ENCODE measurements around the gene ANAPC2. TPM values are rescaled to one million over a fixed set of nuclear protein-coding genes. Genes with fewer than 3 reads are reported as not detected.
A peak's percentile ranks its signal among the peaks of the same experiment; 100 is the strongest.
"Not testable (repeated sequence)": the region's sequence is repeated elsewhere in the genome, so short reads cannot be mapped to it uniquely, and the experiment has no call there.

ANAPC2 gene
- total RNA-seq, 1 donor from 2014 or later = 35.0 TPM

DNA sequence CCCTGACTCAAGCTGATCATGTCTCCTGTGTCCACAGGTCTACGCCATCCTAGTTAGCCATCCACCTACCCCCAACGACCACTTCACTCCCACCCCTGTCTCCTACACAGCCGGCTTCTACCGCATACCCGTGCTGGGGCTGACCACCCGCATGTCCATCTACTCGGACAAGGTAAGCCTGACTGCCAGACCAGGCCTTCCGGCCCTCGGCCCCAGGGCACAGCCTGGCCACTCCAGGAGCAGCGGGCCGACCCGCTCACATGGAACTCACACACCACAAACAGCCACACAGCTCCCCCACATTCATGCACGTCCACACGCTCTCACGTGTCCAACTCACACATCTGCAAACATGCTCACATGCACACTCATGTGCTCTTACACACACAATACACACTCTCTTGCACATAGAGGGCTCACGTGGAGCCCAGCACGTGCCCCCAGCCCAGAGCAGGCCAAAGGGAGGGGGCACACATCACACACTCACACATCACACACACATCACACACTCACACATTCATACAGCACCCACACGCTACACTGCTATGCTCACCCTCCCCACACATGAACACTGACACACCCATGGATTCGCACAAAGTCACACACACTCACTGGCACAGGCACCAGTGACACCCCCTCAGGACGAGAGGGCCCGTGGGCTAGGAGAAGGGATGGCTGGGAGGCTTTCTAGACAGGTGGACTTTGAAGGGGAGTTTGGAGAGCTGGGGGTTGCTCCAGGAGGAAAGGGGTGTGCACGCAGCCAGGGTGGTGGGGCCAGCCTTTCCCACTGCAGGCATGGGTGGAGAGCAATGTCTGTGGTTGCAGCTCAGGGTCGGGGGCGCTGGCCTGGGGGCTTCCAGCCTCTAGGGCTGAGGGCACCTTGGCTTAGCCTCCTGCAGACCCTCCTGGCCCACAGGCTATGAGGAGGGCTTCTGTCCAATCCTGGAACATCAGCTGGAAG is 46.1 kb downstream of the ANAPC2 start:
- intact Hi-C loops (cut with DNase I) = no loop called here
- ATAC-seq (no peak), DNase-seq (ENCODE audit: missing footprints) (peak; percentile 67)

DNA sequence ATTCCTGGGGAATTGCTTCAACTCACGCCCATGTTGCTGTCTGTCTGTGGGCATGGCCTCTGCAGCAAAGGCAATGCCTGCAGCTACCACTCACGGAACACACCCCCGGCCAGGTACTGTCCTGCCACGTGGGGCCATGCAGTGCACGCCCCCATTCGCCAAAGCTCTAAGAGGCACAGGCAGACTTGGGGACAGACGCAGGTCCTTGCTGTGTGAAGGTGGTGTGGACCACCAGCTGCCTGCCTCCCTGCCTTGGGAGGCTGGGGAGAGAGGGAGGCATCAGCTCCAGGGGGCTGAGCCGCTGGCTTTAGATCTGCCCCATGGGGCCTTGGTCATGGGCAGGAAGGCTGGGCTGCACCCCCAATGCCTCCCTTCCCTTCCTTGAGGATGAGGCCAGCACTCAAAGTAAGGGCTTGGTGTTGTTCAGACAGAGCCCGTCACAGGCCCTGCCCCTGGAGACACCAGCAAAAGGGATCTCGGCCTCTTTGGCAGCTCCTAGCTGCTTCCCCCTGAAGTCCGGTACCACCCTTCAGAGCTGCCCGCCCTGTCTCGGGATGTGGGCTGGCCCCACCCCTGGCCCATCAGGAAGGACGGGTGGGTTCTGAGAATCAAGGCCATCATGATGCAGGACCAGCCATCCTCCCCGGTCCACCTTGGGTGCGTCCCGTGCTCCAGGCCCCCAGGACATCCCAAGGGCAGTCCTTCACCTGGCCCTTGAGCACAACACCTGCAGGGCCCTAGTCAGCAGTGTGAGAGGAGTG is 47.1 kb downstream of the ANAPC2 start:
- ATAC-seq (no peak), DNase-seq (ENCODE audit: missing footprints) (peak; percentile 62)
- intact Hi-C loops (cut with DNase I) = no loop called here

DNA sequence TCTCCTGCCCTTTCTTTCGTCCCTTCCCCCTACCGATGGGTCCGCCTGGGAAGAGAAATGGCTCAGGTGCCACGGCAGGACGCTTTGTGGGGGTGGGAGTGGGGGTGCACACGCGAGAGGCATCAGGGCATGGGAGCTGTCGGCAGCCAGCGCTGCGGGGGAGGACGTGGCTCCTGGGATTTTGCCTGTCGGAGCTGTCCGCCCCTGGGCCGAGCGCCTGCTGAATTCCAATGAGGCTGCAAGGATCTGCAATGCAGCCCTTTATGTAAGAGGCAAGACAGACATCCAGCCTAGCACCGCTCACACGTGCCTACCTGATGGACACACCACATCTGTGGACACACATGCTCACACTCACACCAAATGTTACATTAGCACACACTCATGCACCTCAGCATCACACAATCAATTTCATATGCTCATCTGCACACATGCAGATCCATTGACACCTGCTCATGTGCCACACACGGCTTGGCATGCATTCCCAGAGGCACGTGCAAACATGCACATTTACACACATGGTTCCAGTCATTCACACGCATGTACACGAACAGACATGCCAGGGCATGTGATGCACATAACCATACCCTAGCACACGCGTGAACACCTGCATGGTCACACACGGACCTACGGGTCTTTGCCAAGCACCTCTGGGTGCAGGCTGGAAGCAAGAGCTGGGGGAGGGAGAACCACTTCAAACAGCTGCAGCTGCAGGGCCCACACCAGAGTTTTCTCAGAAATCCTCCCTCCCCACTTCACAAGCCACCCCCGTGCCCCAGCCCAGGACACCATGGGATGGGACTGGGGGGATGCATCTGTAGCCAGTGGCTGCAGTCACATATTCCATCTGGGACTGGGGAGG is 48.0 kb downstream of the ANAPC2 start:
- ATAC-seq (no peak), DNase-seq (ENCODE audit: missing footprints) (peak; percentile 31)
- intact Hi-C loops (cut with DNase I) = no loop called here

DNA sequence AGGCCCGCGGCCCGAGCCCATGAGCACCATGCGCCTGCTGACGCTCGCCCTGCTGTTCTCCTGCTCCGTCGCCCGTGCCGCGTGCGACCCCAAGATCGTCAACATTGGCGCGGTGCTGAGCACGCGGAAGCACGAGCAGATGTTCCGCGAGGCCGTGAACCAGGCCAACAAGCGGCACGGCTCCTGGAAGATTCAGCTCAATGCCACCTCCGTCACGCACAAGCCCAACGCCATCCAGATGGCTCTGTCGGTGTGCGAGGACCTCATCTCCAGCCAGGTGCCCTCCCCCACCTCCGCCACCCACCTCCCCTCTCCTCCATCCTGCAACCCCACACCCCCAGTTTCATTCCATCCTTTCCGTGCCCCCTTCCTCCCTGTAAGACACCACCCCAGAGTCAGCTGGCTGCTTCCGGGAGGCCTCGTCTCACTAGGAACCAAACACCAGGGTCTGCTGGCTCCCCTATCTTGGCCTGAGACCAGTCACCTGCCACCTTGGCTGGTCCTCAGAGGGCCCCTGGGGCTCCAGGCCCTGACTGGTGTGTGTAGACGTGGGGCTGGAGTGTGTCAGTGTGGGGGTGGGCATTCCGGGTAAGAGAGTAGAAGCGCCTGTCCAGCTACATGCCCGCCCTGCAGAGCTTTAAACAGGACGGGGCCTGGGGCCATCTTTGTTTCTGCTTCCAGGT is 48.8 kb downstream of the ANAPC2 start:
- intact Hi-C loops (cut with DNase I) = no loop called here
- peak; percentile 16 for DNase-seq (ENCODE audit: missing footprints)
- no peak for ATAC-seq

DNA sequence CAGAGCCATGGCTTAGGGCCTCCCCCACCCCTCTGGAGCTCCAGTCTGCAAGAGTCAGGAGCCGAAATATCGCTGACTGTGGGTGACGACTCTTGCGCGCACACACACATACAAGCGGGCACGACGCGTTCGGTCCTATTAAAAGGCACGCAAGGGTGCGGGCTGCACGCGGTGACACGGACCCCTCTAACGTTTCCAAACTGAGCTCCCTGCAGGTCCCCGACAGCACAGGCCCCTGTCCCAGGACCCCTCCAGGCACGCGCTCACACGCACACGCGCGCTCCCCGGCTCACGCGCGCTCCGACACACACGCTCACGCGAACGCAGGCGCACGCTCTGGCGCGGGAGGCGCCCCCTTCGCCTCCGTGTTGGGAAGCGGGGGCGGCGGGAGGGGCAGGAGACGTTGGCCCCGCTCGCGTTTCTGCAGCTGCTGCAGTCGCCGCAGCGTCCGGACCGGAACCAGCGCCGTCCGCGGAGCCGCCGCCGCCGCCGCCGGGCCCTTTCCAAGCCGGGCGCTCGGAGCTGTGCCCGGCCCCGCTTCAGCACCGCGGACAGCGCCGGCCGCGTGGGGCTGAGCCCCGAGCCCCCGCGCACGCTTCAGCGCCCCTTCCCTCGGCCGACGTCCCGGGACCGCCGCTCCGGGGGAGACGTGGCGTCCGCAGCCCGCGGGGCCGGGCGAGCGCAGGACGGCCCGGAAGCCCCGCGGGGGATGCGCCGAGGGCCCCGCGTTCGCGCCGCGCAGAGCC is 49.5 kb downstream of the ANAPC2 start, which contains the start of gene GRIN1:
GRIN1 (plus strand) TSS at position 433 of the 746 bp plus-strand sequence. CDS start 333 bp downstream, outside the sequence.
- DNase-seq (ENCODE audit: missing footprints) = peak; percentile 55
- intact Hi-C loops (cut with DNase I) = no loop called here
- peak; percentile 61 for ATAC-seq

DNA sequence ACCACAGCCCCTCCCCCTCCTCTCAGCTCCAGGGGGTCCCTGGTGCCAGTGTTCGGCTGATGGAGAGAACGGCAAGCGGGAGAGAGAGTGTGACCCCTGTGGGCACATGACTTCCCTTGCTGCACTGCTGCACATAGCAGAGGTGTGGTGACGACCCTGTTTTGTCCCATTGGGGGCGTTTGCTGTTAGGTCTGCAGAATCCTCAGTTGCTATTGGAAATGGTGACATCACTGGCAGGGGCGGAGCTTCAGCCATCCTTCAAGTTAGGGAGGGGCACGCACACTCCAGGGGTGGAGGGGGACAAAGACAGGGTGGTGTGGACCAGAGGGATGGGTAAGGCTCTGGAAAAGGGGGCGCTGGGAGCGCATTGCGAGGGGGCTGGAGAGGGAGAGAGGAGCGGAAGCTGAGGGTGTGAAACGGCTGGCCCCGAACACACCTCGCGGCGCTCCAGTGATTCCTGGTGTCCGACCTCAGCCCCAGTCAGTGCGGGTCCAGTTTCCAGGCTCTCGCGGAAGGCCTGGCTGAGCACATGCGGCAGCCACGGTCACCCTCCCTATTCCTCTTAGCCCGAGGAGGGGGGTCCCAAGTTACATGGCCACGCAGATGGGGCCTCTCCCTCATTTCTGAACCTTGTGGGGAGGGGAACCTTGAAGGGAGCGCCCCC is 50.2 kb downstream of the ANAPC2 start:
- ATAC-seq (no peak), DNase-seq (ENCODE audit: missing footprints) (peak; percentile 47)

DNA sequence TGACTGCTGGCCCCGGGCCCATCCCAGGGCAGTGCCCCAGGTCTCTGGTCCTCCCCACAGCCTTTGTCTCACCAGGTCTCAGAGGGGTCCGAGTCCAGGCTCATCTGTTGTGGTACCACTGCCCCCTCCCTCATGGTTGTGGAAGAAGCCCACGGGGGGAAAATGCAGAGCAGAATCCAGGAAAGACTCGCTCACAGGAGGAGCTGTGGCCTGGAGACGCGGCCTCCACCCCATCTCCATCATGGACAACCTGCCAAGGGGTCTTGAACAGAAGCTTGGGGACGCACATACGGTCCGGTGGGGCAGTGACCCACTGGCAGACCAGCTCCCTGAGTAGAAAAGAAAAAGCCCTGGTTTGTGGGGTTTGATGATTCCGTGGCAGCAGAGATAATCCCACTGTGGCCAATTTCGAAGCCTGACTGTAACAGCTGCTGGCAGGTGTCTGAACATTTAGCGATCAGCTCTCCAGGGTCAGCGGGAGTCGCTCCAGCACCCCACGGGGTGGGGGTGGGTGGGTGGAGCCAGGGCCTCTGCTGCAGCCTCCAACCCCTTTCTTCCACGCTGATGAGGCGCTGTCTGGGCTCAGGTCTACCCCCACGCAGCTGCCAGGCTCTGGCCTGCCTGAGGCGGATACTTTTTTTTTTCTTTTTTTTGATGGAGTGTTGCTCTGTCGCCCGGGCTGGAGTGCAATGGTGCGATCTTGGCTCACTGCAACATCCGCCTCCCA is 51.3 kb downstream of the ANAPC2 start:
- intact Hi-C loops (cut with DNase I) = no loop called here
- ATAC-seq (no peak), DNase-seq (ENCODE audit: missing footprints) (peak; percentile 16)

More for the DNA sequence above, 50.2 kb downstream of the ANAPC2 start:
- intact Hi-C loops (cut with DNase I) = no loop called here

DNA sequence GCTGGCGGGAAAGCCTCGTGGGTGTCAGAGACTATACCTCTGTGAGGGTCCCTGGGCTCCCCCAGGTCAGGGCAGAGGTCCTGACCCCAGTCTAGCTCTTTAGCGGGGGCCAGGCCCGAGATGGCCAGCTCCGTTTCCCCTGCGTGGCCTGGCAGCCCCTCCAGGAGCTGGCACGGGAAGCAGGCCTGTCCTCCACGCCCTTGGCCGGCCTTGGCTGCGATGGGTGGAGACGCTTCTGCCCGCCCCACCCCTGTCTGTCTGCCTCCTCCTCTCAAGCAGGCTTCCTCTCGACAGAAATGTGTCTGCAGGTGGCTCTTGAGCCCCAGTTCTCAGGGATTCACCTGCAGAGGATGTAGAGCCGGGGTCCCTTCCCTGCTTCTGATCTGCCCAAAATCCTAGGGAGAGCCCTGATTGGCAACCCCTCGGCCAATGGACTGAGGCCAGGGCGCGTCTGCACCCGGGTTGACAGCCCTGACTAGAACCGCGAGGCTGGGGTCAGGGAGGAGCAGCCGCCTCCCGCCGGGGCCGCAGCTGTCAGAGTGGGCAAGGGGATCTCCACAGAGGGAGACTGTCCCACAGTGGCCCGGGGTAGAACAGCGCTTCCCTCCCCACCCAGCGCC is 52.0 kb downstream of the ANAPC2 start:
- intact Hi-C loops (cut with DNase I) = no loop called here
- ATAC-seq (no peak), DNase-seq (ENCODE audit: missing footprints) (peak; percentile 59)

DNA sequence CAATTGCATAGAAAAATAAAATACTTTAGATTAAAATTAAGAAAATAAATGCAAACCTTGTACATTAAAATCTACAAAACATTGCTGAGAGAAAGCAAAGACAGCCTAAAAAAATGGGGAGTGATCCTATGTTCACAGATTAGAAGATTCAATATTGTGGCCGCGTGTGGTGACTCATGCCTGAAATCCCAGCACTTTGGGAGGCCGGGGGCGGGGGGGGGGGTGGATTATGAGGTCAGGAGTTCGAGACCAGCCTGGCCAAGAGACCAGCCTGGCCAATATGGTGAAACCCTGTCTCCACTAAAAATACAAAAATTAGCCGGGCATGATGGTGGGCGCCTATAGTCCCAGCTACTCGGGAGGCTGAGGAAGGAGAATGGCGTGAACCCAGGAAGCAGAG is 53.2 kb downstream of the ANAPC2 start:
- ATAC-seq; intact Hi-C loops (cut with DNase I): not testable (repeated sequence)

DNA sequence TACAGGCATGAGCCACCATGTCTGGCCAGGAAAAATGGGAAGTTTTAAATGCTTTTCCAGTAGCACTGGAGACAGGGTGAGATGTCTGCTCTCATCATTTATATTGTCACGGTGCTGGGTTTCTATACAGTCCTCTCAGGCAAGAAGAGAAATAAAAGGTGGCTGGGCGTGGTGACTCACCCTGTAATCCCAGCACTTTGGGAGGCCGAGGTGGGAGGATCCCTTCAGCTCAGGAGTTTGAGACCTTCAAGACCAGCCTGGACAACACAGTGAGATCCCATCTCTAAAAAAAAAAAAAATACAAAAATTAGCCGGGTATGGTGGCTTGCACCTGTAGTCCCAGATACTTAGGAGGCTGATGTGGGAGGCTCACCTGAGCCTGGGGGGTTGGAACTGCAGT is 54.2 kb downstream of the ANAPC2 start:
- ATAC-seq (no peak), DNase-seq (ENCODE audit: missing footprints) (no peak)
- intact Hi-C loops (cut with DNase I) = no loop called here

More for the DNA sequence above, 53.2 kb downstream of the ANAPC2 start:
- not testable (repeated sequence) for DNase-seq (ENCODE audit: missing footprints)

DNA sequence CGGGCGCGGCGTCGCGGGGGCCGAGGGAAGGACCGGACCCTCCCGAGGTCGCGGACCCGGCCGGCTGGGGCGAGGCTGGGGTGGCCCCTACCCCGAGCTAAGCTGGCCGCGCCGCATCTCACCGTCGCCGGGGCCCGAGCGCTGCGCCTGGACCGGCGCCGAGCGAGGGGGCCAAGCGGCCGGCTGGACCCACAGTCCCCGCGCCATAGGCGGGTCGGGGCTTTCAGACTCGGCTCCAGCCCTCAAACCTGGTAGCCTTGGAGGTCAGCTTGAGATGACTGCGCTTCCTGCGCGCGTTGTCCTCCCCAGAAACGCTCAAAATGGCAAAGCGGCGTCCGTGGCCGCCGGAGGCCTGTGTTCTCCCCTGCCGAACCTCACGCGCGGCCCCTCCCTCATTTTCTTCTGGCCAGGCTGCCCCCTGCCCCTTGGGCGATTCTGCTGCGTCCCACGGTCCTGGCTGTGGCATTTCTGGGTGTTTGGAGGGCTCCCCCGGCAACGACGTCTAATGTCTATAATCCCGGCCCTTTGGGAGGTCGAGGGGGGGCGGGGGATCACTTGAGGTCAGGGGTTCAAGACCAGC is 58.1 kb downstream of the ANAPC2 start:
- intact Hi-C loops (cut with DNase I) = no loop called here
- DNase-seq (ENCODE audit: missing footprints) = no peak
- no peak for ATAC-seq

DNA sequence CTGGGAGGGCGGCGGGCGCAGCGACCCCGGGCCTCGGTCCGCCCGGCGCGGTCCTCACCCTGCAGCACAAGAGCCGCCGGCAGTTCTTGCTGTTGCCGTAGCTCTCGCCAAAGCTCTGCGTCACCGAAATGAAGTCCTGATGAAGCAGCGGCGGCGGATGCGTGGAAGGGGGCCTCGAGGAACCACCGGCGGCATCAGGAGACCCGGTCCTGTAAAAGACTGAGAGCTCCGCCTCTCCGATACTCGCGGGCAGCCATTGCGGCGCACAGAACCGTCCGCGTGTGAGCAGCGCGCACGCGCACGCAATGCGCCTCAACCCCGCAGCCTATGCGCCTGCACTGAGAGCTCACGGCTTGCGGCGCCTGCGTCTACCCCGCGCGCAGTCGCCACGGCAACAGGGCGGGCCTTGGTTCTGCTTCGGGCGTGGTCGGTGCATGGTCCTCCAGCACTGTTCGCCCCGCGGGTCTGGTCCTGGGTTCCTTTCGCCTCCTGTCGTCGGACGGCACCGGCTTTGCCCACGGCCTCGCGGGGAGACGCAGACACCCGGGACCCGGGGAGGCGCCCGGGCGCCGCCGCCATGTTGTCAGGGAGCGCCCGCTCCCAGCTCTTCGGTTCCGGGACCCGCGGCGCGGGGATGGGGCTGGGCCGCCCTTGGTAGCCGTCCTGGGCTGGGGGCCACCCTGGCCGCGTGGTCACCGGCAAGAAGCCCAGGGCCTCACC is 58.7 kb downstream of the ANAPC2 start:
- ATAC-seq = peak; percentile 99
- intact Hi-C loops (cut with DNase I) = loop anchor here (5.0 kb wide), 1 partner anchor 58 kb away; the partner anchor contains the start of genes ANAPC2 and SSNA1
- DNase-seq (ENCODE audit: missing footprints) = peak; percentile 96

DNA sequence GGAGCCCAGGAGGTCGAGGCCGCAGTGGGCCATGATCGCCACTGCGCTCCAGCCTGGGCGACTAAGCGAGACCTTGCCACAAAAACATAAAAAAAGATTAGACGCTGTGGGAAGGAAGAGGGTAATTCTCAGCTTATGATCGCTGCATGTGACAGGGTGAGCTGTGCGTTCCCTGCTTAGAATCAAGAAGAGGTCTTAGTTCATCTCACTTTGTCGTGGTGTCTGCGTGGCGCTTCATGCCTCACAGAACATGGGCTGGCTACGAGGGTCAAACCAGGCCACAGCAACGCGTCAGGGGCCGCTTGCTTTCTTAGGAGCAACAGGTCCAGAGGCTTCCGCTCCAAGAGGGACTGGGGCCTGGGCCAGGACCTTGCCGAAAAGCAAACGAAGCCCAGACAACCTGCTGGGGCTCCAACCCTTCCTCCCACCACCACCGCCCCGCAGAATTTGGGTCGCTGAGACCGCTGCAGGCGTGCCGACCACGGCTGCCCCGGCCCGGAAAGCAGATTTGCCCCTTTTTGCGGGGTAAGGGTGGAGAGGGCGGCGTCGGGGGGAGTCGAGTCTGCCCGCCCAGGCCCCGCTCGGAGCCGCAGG is 59.4 kb downstream of the ANAPC2 start:
- ATAC-seq (peak; percentile 18), DNase-seq (ENCODE audit: missing footprints) (no peak)
- intact Hi-C loops (cut with DNase I) = loop anchor here (5.0 kb wide), 1 partner anchor 58 kb away; the partner anchor contains the start of genes ANAPC2 and SSNA1

DNA sequence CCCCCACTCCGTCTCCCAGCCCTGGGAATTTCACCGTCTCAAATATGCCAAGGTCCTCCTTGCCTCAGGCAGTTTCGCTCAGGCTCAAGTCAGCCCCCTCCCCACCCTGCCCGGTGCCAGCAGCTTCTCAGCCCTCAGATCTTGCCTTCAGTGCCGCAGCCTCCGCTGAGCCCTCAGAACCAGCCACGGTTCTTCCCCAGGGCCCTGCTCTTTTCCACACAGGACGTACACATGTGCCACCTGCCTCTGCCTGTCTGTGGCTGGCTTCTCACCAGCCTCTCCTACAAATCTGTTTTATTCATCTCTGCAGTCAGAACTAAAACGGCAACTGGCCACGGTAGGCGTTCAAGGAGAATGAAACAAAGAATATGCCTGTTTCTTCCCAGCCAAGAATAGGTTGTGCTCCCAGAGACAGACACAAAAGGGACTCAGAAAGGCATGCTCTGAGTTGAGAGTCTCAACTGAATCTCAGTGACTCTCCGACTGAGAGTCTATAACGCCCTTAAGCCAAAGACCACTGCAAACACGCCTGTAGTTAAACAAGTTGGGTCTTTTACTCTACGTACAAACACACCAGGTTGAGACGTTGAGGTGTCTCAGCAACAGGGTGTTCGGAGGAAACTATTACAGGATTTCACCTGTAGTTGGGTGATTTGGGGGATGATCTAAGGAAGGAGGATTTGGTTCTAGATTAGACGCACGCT is 60.0 kb downstream of the ANAPC2 start:
- DNase-seq (ENCODE audit: missing footprints) (no peak), ATAC-seq (no peak)
- intact Hi-C loops (cut with DNase I) = loop anchor here (5.0 kb wide), 1 partner anchor 59 kb away; the partner anchor contains the start of genes ANAPC2 and SSNA1

Data from Right ventricle myocardium inferior (tissue), 1 donor.